Astrocyte of the spinal cord (primary cell): ENCODE results near the gene TENM4.
A peak's percentile ranks its signal among the peaks of the same experiment; 100 is the strongest.

Source experiments
- DNase-seq: peaks from one replicate; pipeline ENCODE4 v3.0.0; 2011; ENCODE audit warnings: low read depth, low spot score
- H3K4me3 ChIP-seq: 2 replicates; pipeline ENCODE4 v1.5.1; 2011; ENCODE audit warnings: low read depth, mild to moderate bottlenecking, low read length, moderate library complexity
- in situ Hi-C: cut with HindIII; loops from 2 replicates; pipeline ENCODE4 v1.10.0; 2017; ENCODE audit warnings: low sequenced_read_pairs
- TF ChIP-seq, protein P1 (sequence below): IDR thresholded peaks from 2 replicates; pipeline ENCODE4 v1.5.1; 2012; ENCODE audit warnings: low read depth, mild to moderate bottlenecking, low read length, inconsistent platforms

The TENM4 gene

GRCh38 chr11:78666675-78667160, 774.1 kb downstream of the TENM4 start:
- no peak overlapping the region for H3K4me3 ChIP-seq
- DNase-seq: no peak
- in situ Hi-C loops: no loop called here
- TF ChIP-seq, protein P1, sequence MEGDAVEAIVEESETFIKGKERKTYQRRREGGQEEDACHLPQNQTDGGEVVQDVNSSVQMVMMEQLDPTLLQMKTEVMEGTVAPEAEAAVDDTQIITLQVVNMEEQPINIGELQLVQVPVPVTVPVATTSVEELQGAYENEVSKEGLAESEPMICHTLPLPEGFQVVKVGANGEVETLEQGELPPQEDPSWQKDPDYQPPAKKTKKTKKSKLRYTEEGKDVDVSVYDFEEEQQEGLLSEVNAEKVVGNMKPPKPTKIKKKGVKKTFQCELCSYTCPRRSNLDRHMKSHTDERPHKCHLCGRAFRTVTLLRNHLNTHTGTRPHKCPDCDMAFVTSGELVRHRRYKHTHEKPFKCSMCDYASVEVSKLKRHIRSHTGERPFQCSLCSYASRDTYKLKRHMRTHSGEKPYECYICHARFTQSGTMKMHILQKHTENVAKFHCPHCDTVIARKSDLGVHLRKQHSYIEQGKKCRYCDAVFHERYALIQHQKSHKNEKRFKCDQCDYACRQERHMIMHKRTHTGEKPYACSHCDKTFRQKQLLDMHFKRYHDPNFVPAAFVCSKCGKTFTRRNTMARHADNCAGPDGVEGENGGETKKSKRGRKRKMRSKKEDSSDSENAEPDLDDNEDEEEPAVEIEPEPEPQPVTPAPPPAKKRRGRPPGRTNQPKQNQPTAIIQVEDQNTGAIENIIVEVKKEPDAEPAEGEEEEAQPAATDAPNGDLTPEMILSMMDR: no peak

- H3K4me3 ChIP-seq: no peak overlapping the region
- no peak for DNase-seq
- in situ Hi-C loops: no loop called here
- TF ChIP-seq, protein P1: no peak
These were observed 776.2 kb downstream of the TENM4 start for GRCh38 chr11:78664636-78665035.

- DNase-seq: no peak
- in situ Hi-C loops: no loop called here
- TF ChIP-seq, protein P1: no peak
These were observed 778.0 kb downstream of the TENM4 start for GRCh38 chr11:78662811-78663210.

GRCh38 chr11:78660471-78660870, 780.4 kb downstream of the TENM4 start:
- DNase-seq: peak; percentile 72
- H3K4me3 ChIP-seq: no peak overlapping the region
- in situ Hi-C loops: no loop called here
- TF ChIP-seq, protein P1: no peak

More at GRCh38 chr11:78662811-78663210, 778.0 kb downstream of the TENM4 start:
- no peak overlapping the region for H3K4me3 ChIP-seq

- in situ Hi-C loops: no loop called here
- no peak for DNase-seq
- TF ChIP-seq, protein P1: no peak
- H3K4me3 ChIP-seq: no peak overlapping the region
These were observed 781.2 kb downstream of the TENM4 start for GRCh38 chr11:78659326-78660270.

- DNase-seq: no peak
- TF ChIP-seq, protein P1: no peak
- no peak overlapping the region for H3K4me3 ChIP-seq
- in situ Hi-C loops: no loop called here
These were observed 782.6 kb downstream of the TENM4 start for GRCh38 chr11:78657968-78658839.
